RWPE1 (cell line): ENCODE data around the gene PLCD3.
A peak's percentile ranks its signal among the peaks of the same experiment; 100 is the strongest.

Experiments
- CTCF ChIA-PET: fragments of 350-600 bp; sonication (Branson Sonifier 250); formaldehyde crosslinking; extraction: SDS; loops from one replicate; lab custom pipeline; 2021; lab: Yijun Ruan, JAX
- POLR2A ChIA-PET: fragments of 400-600 bp; formaldehyde crosslinking; extraction: SDS; loops from one replicate; lab custom pipeline; 2020; ENCODE audit warnings: antibody characterized with exemption; ENCODE audit not compliant: low non-redundant PET; lab: Yijun Ruan, JAX
- DNase-seq: peaks from one replicate; pipeline ENCODE4 v3.0.0; 2012; ENCODE audit warnings: low spot score
- H3K27ac ChIP-seq: fragments of 450-650 bp; 2 replicates; pipeline ENCODE4 v1.5.1; 2017
- TF ChIP-seq, protein P1 (sequence below): fragments of 450-650 bp; conservative IDR thresholded peaks from 2 replicates; pipeline ENCODE4 v1.5.1; 2017; ENCODE audit warnings: low read depth, mild to moderate bottlenecking

Gene PLCD3

DNA sequence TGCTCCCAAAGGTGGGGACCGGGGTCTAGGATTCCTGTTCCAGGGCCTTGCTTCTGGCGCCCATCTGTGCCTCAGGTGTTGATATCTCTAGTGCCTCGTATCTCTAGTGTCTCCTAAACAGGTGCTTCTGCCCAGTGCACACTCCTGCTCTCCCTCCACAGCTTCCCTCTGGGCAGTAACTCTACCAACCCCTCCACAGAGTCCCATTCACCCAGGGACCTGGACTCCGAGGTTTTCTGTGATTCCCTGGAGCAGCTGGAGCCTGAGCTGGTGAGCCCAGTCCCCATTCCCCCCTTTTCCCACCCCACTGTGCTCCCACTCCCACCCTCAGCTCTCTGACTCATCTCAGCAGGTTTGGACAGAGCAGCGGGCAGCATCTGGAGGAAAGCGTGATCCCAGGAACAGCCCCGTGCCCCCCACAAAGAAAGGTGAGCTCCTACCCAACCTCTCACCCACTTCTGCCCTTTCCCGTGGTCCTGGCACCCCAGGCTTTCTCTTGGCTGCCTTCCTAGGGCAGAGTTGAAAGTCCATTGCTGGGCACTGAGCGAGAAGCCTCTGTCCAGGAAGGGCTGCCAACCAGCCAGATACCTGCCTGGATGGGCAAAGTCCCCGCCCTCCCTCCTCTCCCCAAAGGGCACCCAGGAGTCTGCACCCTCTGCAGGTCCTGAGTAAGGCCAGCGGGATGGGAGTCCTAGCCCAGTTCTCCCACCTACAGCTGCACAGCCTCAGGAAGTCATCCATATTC, 5.4 kb upstream of the PLCD3 start:
- POLR2A ChIA-PET = no interaction called here
- TF ChIP-seq, protein P1, sequence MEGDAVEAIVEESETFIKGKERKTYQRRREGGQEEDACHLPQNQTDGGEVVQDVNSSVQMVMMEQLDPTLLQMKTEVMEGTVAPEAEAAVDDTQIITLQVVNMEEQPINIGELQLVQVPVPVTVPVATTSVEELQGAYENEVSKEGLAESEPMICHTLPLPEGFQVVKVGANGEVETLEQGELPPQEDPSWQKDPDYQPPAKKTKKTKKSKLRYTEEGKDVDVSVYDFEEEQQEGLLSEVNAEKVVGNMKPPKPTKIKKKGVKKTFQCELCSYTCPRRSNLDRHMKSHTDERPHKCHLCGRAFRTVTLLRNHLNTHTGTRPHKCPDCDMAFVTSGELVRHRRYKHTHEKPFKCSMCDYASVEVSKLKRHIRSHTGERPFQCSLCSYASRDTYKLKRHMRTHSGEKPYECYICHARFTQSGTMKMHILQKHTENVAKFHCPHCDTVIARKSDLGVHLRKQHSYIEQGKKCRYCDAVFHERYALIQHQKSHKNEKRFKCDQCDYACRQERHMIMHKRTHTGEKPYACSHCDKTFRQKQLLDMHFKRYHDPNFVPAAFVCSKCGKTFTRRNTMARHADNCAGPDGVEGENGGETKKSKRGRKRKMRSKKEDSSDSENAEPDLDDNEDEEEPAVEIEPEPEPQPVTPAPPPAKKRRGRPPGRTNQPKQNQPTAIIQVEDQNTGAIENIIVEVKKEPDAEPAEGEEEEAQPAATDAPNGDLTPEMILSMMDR = no peak
- peak overlapping the region; percentile 59 for H3K27ac ChIP-seq
- DNase-seq = no peak
- CTCF ChIA-PET = interaction anchor here (0.6 to 2.8 kb wide), 3 partner anchors 59 to 274 kb away, joined by 3 to 65 read pairs (median 8); no protein-coding TSS in a partner anchor

DNA sequence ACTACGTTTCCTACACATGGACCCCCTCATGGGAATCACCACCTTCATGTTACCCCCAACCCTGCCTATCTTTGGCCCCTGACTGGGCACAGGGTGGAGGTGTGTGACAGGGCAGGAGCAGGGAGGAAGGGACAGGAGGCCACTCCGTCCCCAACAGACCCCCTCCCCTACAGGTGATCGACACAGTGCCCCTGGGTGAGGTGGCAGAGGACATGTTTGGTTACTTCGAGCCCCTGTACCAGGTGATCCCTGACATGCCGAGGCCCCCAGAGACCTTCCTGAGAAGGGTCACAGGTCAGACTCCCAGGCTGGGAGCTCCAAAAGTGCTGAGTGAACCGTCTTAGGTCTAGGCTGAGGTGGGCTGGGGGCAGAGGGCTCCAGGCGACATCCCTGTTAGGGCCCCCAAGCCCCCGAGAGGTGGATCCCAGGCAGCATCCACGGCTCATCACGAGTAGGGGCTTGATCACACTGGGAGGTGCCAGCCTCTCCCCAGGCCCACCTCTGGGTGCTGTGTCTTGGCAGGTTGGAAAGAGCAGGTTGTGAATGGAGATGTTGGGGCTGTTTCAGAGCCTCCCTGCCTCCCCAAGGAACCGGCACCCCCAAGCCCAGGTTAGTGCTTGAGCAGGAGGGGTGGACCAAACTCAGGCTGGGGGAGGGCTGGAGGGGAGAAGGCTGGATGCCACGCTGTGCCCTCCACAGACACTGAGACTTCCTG, 4.7 kb upstream of the PLCD3 start:
- H3K27ac ChIP-seq = peak overlapping the region; percentile 59
- DNase-seq = no peak
- ChIA-PET CTCF (interaction anchor here (0.9 to 2.8 kb wide), 2 partner anchors 54 to 60 kb away, joined by 3 to 65 read pairs; no protein-coding TSS in a partner anchor), POLR2A (no interaction called here)
- TF ChIP-seq, protein P1 = no peak

GRCh38 chr17:45135978-45136791, 3.9 kb upstream of the PLCD3 start:
- peak overlapping the region; percentile 59 for H3K27ac ChIP-seq
- ChIA-PET CTCF (interaction anchor here (0.6 to 2.8 kb wide), 39 partner anchors 8 to 730 kb away, joined by 3 to 65 read pairs (median 5); partner anchors contain the start of genes HEXIM1 and HEXIM2), POLR2A (interaction anchor here (0.6 to 1.7 kb wide), 6 partner anchors 8 to 223 kb away, joined by 3 to 15 read pairs (median 6); partner anchors contain the start of gene HEXIM1)
- TF ChIP-seq, protein P1 = no peak
- DNase-seq = no peak

DNA sequence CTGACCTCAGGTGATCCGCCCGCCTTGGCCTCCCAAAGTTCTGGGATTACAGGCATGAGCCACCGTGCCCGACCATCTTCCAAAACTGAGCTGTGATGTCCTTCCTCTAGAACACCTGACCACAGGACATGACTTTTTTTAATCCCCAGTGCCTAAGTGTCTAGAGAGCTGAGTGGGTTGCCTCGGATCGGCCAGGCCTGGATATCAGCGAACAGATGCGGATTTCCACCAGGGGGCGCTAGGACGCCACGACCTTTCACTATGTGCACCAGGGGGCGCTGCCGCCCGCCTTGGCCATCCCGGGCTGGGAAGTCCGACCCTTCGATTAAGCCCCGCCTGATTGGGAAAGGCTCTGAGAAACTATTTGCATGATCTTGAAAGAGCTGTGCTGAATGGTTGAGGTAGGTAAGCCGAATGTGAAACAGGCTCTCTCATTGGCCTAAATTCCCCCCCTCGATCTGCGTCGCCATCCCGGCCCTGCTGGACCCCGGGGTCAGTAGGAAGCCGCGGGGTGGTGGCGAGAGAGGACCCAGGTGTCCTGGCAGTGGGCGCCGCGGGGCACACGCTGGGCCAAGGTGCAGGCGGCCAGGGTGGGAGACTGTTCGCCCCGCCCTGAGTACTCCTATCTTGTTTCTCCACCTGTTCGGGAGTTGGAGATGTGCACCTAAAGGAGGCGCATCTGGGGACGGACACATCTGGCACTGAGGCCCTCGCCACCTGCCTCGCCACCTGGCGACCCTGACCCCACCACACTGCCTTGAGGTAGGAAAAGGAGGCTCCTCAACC, 3.1 kb upstream of the PLCD3 start, which contains the start of gene ACBD4:
Gene ACBD4 (plus strand): TSS at position 496 of the 786 bp plus-strand sequence. CDS start 458 bp downstream, outside the sequence.
- CTCF ChIA-PET = interaction anchor here (0.6 to 2.8 kb wide), 46 partner anchors 8 to 731 kb away, joined by 3 to 65 read pairs (median 4); partner anchors contain the start of genes DCAKD, HEXIM1 and HEXIM2
- H3K27ac ChIP-seq = peak within 1 kb of the TSS; percentile 59
- POLR2A ChIA-PET = interaction anchor here (0.6 to 1.7 kb wide), 7 partner anchors 8 to 222 kb away, joined by 3 to 15 read pairs (median 4); partner anchors contain the start of gene HEXIM1
- DNase-seq = peak; percentile 98
- TF ChIP-seq, protein P1 = peak; percentile 99

GRCh38 chr17:45132572-45133463, 503 bp upstream of the PLCD3 start:
- POLR2A ChIA-PET = interaction anchor here (0.5 to 0.7 kb wide), 4 partner anchors 12 to 215 kb away, joined by 4 to 8 read pairs (median 6); partner anchors contain the start of gene HEXIM2
- peak overlapping the region; percentile 100 for H3K27ac ChIP-seq
- TF ChIP-seq, protein P1 = peak; percentile 88
- peak; percentile 86 for DNase-seq
- CTCF ChIA-PET = interaction anchor here (0.6 to 2.3 kb wide), 20 partner anchors 13 to 301 kb away, joined by 3 to 11 read pairs (median 3); partner anchors contain the start of gene HEXIM1
